Measurements from ENCODE around the gene XRCC5.

Gene XRCC5

DNA sequence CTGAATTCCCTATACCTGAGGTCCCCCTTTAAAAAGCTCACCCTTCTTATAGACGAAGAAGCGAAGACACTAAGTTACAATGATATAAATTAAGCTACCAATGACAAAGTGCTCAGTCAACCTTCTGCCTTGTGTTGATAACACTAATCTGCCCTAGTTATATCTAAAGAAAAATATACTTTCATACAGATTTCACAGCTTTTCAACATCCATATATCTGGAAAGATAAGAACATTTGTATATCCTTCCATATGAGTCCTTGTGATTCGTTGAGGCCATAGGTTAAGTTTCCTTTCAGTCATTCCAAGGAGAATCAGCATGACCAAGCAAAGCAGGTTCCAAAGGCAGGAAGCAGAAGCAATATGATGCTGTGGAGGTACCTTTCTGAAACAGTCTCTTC, 46.8 kb downstream of the XRCC5 start:
- no peak for DNase-seq (ENCODE audit: low read depth in 2 of 2)

DNA sequence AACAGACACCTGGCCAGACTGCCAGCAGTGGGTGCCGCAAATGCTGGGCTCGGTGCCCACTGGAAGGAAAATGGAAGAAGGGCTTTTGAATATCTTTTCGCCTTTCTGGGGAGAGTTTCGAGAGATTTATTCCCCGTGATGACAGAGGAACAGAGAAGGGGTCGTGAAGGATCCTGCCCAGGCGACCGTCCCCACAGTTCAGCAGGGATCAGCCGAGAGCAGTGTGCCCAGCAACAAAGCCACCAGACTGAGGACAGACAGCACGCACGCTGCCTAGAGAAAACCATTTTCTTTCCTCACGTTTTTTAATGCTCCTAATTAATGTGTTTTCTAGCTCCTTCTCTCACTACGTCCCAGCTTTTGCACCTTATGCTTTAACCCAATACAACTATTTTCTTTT, 47.7 kb downstream of the XRCC5 start:
- DNase-seq (ENCODE audit: low read depth in 2 of 2) = no peak

DNA sequence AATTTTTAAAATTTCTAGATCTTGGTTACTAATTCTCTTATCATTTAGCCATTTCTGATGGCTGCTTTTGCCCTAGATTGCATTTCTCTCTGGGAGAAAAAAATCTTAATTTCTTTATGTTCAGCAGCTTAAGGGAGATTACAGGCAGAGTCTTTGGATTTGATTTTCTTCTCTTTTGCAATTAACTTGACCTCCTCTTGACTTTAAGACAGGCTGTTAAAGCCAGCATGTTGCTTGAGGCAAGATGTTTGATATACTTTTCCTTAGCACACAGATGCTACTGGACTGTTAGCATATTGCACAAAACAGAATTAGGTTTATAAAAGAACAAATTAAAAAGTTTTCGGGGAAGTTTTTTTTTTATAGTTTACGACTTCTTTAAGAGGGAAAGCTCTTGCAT, 50.0 kb downstream of the XRCC5 start:
- DNase-seq (ENCODE audit: low read depth in 2 of 2) = no peak

DNA sequence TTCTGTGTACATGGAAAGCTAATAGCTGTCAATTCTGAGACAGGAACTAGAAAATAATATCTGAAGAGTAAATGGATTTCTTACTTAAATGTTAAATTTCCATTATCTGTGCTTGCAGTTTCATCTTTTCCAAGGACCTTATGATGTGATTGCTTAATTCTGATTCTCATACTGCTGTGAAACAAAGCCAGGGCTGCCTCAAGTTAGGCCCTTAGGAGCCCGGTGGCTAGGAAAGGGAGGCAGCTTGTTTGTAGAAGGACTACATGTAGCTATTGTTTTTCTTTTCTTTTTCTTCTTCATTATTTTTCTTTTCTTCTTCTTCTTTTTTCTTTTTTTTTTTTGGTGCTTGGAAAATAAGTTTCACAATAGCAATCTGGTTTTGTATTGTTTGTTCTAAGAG, 50.5 kb downstream of the XRCC5 start:
- no peak for DNase-seq (ENCODE audit: low read depth in 2 of 2)

DNA sequence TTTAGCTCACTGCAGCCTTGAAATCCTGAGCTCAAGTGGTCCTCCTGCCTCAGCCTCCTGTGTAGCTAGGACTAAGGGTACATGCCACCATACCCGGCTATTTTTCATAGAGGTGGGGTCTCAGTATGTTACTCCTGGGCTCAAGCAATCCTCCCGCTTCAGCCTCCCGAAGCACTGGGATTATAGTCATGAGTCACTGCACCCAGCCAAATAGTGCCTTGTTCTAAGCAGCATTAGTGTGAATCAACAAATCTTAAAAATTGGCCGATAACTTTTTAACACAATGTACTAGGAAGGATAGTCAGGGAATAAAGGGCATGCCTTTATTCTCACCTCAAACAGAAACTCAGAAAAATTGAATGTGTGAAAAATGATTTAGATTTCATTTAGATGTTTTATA, 51.6 kb downstream of the XRCC5 start:
- no peak for DNase-seq (ENCODE audit: low read depth in 2 of 2)

DNA sequence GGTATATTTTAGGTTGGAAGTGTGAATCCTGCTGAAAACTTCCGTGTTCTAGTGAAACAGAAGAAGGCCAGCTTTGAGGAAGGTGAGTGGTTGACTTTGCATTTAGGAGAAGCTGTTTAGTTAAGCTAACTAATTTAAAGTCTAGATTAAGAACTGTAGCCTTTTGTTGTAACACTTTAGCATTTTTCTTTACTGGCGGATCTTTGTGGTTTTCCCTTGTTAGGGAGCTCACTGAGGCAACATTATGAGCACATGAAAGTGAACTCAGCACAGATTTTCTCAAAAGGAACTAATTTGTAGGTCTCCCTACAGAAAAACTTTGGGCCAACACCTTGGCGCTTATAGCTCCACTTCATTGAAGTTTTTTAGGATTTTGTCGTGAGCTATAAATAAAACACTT, 52.8 kb downstream of the XRCC5 start:
- DNase-seq (ENCODE audit: low read depth in 2 of 2) = no peak

DNA sequence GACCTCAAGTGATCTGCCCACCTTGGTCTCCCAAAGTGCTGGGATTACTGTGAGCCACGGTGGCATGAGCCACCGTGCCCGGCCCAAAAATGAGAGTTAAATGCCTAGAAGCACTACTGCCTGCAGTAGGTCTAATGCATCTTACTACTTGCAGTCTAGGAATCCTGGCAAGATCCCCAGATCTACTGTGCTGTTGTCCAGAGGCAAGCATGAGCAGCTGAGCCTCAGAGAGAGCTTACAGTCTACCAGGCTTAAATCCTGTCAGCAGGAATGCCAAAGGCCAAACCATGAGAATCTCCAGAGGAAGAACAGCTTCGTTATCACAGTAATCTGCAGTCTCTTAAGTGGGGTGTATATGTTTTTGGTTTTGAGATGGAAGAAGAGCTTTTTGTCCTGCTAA, 54.4 kb downstream of the XRCC5 start:
- DNase-seq (ENCODE audit: low read depth in 2 of 2) = no peak

DNA sequence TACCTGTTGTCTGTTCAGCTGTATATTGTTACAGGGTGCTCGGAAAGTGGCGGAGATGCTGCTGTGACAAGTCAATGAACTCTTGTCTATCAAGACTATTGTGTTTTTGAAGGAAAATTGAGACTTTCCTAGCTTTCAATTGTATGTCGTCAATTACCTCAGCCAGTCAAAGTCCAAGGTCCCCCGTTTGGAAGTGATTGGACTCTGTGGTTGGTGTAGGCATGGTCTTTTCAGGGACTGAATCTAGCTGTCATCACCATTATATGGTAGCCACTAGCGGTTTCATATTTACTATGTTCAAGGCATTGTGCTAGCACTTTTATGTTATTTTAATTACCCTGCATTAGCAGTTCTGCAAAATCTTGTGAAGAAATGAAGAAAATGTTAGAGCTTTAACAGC, 54.9 kb downstream of the XRCC5 start:
- no peak for DNase-seq (ENCODE audit: low read depth in 2 of 2)

DNA sequence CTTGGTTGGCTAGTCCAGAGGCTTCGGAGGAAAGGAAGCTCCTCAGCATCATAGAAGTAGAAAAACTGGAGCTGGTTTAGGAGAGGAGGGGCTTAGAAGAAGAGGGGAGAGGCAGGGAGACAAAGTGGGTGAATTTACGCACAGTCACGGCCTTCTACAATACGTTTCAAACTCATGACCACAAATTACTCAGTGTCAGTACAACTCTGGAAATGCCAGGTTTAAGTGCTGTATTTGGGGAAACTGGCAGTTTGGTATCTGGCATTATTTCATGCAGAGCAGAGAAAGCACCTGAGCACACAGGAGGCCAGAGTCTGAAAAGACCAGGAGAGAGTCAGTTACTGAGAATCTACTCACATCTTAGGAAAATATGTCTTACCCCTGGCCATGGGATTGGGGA, 55.4 kb downstream of the XRCC5 start:
- no peak for DNase-seq (ENCODE audit: low read depth in 2 of 2)

DNA sequence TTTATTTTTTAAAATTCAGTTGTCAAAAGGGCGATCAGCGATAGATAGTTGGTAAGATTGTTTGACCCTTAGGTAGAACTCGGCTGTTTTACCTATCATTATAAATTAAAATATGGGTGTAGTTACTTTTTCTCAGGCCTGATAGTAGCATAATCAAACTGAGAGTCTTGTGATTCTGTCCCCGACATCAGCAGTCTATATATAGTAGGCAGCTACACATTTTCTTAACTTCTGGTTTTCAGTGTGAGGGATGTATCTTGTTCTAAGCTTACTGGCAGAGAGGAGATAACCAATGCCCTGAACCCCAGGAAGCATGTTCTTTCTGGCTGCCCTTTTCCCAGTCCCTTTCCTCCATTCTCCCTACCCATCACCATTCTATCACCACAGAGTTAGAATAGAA, 56.6 kb downstream of the XRCC5 start:
- DNase-seq (ENCODE audit: low read depth in 2 of 2) = no peak

DNA sequence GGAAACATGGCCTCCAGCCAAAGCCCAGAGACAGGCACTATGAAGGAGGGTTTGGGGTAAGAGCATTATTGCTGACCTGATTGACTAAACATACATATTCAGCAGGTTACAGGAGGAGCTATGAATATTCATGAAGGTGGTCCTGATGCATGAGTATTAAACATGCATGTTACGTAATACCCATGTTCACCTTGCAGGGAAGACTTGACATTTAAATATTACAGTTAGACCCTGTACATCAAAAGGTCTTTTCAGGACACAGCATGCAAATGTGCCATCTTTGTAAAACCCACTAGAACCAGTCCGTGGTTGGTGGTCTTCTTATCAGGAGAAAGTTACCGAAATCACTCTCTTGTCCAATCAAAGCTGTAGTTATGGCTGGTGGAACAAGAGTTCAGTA, 59.9 kb downstream of the XRCC5 start:
- DNase-seq (ENCODE audit: low read depth in 2 of 2) = no peak

DNA sequence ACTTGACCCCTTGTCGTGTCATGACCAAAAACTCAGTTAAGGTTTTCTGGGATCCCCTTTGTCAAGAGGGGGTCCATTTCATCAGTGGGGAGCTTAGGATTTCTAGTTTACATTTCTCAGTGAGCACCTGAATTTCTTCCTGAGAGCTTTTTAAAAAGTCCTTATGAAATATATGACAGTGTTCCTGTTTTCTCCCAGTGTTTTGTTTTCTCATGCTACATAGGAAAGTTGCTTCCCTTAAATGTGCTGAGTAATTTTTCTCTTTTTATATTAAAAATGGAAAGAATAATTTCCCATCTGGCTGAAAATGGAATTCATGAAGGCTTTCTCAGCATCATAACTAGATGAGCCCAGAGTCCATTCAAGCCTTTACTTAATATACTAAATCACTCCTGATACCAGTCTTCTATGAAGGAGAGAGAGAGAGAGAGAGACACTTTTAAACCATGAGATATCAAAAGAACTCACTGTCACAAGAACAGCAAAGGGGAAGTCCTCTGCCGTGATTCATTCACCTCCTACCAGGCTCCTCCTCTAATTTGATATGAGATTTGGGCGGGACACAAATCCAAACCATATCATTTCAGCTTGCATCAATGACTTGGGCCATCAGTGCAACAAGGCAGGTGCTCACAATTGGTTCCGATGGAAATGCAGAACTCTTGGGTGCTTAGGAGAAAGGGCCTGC, 61.1 kb downstream of the XRCC5 start:
- no peak for DNase-seq (ENCODE audit: low read depth in 2 of 2)

DNA sequence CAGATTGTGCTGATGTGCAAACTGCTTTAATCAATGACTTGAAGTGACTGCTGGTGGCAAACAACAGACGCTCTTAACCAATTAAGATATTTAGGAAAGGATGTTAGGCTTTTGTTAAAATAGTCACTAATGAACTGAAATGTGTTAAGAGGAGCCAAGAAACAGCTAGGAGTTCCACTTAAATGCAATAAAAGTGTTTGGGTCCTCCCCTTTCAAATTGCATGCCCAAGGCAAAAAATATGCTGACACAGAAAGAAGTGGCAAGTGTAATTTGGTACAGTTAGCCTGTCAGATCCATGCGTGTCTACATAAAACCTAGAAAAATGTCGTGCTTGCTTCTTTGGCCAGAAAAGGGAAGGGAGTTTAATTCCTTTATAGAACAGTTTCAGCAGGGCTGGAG, 61.9 kb downstream of the XRCC5 start:
- DNase-seq (ENCODE audit: low read depth in 2 of 2) = no peak

DNA sequence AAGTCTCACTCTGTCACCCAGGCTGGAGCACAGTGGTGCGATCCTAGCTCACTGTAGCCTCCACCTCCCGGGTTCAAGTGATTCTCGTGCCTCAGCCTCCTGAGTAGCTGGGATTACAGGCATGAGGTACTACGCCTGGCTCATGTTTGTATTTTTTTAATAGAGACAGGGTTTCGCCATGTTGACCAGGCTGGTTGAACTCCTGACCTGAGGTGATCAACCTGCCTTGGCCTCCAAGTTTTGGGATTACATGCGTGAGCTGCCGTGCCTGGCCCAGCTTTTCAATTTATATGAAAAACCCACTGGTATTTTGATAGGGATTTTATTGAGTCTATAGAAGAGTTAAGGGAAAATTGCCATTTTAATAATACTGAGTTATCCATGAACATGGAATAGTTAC, 63.3 kb downstream of the XRCC5 start:
- no peak for DNase-seq (ENCODE audit: low read depth in 2 of 2)

DNA sequence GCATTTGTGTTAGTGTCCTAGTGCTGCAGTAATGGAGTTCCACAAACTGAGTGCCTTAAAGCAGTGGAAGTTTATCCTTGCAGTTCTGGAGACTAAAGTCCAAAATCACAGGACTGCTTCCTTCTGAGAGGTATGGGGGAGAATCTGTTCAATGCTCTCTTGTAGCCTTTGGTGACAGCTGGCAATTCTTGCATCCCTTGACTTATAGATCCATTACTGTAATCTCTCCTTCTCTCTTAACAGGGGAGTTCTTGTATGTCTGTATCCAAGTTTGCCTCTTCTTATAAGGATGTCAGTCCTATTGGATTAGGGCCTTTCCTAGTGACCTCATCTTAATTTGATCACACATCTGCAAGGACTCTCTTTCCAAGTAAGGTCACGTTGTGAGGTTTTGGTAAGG, 69.9 kb downstream of the XRCC5 start:
- DNase-seq (ENCODE audit: low read depth in 2 of 2) = no peak

DNA sequence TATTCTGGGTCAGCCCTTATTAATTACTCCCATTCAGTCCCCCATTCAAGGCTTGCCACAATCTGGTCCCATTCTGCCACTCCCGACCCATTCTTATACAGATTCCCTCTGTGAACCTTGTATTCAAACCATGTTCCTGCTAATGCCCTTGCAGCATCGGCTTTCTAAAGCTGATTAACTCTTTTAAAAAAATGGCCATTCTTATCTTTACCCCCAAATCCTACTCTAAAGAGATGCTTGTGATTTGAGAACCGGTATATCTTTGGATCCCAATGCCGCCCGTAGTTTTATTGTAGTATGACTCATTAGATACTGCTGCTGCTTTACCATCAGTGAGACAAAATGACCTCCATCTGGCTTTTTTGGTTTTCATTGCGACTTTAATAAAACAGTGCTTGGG, 72.2 kb downstream of the XRCC5 start:
- DNase-seq (ENCODE audit: low read depth in 2 of 2) = no peak

DNA sequence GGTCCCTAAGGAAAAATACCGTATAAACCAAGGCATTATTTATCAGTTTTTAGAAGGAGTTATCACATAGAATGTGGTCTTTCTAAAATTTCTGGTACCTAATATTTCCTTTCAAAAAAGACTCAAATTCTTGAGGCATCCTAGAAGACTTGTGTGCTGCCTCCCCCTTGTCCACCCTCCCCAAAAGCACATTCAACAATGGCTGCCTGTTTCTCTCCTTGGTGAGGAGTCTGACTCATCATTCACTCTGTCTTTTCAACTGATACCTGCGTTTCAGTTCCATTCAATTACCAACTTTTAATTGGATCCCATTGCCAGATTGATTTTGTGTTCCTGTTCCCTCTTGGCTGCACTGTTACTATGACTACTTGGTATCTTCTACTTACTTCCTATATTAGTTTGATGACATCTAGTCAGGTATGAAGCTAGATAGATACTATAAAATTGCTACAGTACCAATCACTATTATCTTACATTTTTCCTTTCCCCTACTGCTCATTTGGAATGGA, 72.9 kb downstream of the XRCC5 start:
- DNase-seq (ENCODE audit: low read depth in 2 of 2) = no peak

DNA sequence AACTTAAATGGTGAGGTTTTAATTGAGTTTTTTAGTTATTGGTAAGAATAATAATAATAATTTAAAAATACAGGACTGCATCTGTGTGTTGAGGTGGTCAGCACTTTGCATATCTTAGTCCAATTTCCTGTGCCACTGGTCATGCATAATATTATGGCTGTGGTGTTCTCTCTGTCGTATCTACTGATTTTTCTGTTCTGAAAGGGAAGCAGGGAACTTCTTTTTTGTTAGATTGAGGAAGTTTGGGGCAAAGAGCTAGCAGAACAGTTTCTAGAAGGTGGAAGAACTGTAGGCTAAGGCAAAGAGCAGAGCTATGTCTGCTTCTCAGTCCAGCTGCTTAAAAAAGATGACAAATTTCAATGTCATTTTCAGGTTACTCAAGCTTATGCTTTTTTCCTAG, 74.3 kb downstream of the XRCC5 start:
- no peak for DNase-seq (ENCODE audit: low read depth in 2 of 2)

DNA sequence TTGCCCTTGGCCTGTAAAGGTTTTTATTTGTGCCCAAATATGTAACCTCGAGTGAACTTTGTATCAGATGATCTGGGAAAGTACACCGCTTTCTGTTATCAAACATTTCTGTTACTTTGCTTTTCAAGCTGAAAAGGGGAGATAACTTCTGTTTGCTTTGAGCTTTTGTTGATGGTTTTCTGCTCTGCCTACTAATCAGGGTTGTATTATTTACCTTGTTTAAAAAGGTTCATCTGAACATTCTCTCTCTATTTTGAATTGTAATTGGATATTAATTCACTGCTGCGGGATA, 79.4 kb downstream of the XRCC5 start:
- DNase-seq (ENCODE audit: low read depth in 2 of 2) = no peak

DNA sequence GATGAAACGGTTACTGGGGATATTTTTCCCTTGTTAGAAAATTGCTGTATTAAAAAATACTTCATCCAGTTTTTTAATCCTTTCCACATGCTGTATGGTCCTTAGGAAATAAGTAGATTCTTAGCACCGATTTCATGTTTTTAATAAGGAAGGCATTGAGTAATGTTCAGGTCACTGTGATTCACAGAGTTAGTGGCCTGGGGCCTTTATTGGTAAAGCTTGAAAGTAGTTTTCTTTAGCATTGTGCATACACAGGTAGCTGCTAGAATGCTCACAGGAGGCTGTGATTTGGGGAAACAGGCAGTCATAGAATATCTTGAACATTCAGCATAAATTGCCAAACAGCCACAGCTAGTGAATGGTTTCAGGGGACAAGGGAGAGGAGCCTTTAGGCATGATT, 79.8 kb downstream of the XRCC5 start:
- DNase-seq (ENCODE audit: low read depth in 2 of 2) = no peak

DNA sequence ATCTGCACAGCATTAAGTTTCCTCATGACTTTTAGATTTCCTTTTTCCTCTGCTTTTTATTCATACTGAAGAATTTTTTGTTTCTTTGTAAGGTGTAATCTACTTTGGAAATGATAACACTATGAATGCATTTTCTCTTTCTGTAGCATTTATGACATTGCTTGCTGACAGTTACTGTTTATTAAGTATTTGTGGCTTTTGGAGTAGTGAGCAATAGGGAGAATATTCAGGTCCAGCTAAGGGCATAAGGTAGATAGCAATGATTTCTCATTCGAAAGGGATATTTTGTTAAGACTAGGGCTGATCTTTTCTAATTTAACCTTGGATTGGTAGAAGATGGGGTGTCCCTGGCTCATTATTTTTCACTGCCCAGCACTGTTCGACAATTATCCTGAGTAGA, 80.3 kb downstream of the XRCC5 start:
- DNase-seq (ENCODE audit: low read depth in 2 of 2) = no peak

DNA sequence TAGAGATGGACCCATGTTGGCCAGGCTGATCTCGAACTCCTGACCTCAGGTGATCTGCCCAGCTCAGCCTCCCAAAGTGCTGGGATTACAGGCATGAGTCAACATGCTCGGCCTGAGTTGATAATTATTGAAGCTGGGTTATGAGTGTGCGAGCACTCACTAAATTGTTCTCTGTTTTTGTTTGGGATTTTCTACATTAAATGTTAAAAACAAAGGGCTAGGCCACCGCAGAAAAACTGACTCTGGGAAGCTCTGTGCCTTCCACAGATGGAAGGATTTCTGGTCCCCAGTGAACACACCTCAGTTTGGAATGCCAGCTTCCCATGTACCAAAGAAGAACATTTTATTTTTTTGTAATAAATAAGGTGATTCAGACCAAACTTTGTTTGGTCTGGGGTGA, 83.0 kb downstream of the XRCC5 start:
- DNase-seq (ENCODE audit: low read depth in 2 of 2) = no peak

DNA sequence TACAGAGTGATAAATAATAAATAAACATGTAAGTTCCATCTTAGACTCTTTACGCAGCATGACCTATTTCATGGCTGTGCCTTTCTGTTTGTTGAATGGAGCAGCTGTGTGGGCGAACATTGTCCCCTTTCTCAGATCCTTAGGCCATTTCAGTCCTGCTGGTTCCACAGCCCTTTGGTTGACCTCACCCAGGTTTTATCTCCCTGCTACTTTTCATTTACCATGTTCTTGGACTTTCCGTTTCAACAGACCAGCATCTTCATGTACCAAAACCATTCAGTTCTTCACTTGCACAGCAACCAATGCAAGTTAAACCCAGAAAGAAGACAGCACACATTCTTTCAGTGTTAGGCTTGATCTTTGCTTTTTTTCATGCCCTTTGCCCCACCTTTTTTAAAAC, 83.8 kb downstream of the XRCC5 start:
- no peak for DNase-seq (ENCODE audit: low read depth in 2 of 2)

DNA sequence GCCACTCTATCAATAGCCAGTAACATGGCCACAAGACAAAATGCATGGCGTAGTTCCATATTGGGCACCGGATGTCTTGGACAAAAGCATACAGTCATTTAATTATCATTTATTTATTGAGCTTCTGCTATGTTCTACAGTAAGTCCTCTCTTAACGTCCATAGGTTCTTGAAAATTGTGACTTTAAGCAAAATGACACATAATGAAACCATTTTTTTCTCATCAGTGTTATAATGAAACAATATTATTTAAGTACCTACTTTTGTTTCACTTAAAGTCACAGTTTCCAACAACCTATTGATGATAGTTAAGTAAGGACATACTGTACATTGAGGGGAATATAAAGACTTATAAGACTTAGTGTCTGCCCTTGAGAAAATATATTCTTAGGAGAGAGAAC, 84.9 kb downstream of the XRCC5 start:
- DNase-seq (ENCODE audit: low read depth in 2 of 2) = no peak

DNA sequence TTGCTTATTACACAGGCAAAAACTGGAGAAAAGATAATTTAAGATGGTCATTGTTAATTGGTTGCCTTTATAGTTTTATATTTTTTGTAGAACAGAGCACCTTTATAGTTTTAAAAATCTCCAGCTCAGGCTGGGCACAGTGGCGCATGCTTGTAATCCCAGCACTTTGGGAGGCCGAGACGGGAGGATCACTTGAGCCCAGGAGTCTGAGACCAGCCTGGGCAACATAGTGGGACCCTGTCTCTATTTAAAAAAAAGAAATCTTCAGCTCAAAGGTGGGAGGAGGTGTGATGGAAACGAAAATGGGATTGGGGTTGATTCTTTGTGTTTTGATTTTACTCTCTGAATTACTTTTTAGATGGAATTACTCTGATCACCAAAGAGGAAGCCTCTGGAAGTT, 85.4 kb downstream of the XRCC5 start:
- no peak for DNase-seq (ENCODE audit: low read depth in 2 of 2)
